ENCODE results near the gene IL2RG. TPM values are rescaled to one million over a fixed set of nuclear protein-coding genes. Genes with fewer than 3 reads are reported as not detected.

The IL2RG gene
- total and polyA plus RNA-seq, 10 of the 15 experiments (the other 5 are each of a cell fraction or from before 2014, with no cell fraction given) = 63.9 to 686 (median 183) TPM

DNA sequence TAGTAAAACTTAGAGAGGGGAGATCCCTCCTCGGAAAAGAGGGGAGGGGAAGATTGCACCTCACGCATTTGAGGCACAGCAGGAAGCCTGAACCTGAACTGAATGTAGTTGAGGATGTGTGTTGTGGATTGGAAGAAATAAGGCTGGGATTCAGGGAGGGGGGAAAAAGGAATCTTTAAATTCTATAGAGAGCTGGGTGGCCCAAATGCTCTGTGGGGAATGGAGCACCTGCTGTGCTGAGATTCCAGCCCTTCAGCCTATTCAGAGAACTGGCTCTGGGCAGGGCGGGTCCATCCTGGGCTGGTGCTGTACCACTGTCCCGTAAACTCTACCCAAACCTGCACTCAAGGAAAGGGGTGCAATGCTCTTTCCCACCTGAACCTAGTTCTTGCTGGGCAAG, 11.6 kb downstream of the IL2RG start:
- no peaks in the 10 kb centered on the region for H3K36me3 ChIP-seq (ENCODE audit: control insufficient read depth in 2 of 2, insufficient read depth in 2 of 2, low read length in 1 of 2)
- H3K9ac ChIP-seq (ENCODE audit: control insufficient read depth, insufficient read depth, low read length) = no peak overlapping the region
- ChIA-PET CTCF (interaction anchor here (0.5 to 5.2 kb wide), 8 partner anchors 10 to 130 kb away, joined by 3 to 82 read pairs (median 16); partner anchors contain the start of genes IL2RG and MED12), POLR2A (interaction anchor here (0.6 to 5.1 kb wide), 6 partner anchors 12 to 279 kb away, joined by 3 to 60 read pairs (median 4); partner anchors contain the start of gene IL2RG), SMC1A (ENCODE audit: uncharacterized antibody, unreplicated experiment) (interaction anchor here (0.8 to 6.2 kb wide), 10 partner anchors 12 to 184 kb away, joined by 3 to 46 read pairs (median 5); partner anchors contain the start of genes IL2RG, MED12 and NONO), RAD21 (ENCODE audit: unreplicated experiment) (interaction anchor here (0.8 to 2.7 kb wide), 9 partner anchors 12 to 184 kb away, joined by 3 to 29 read pairs (median 6); partner anchors contain the start of genes IL2RG, MED12, NLGN3 and NONO)
- intact Hi-C loops (cut with micrococcal nuclease; ENCODE audit: unreplicated experiment) = loop anchor here (10.0 kb wide), 1 partner anchor 185 kb away; the partner anchor contains the start of gene NONO
- ATAC-seq (no peak), FAIRE-seq (no peak), DNase-seq (ENCODE audit: low read depth, low spot score) (no peak)
- H3K9me3 ChIP-seq (replicated peaks; ENCODE audit: control insufficient read depth, insufficient read depth, low read length) = no peaks in the 10 kb centered on the region
- H3K79me2 ChIP-seq (ENCODE audit: control insufficient read depth, insufficient read depth, low read length) = no peaks in the 10 kb centered on the region
- no peak overlapping the region for H3K27ac ChIP-seq (ENCODE audit: control insufficient read depth, insufficient read depth)
- no peak overlapping the region for H3K4me3 ChIP-seq
- in situ Hi-C loops (cut with MboI) = no loop called here
- no peak overlapping the region for H3K4me2 ChIP-seq (ENCODE audit: control insufficient read depth, insufficient read depth)
- BruUV-seq (replicated peaks) = no TSS peak
- H3K4me1 ChIP-seq (ENCODE audit: control insufficient read depth, insufficient read depth, low read length) = peaks cover 3% of the 10 kb centered on the region; the same call in 1 of the 2 replicates
- no peaks in the 10 kb centered on the region for H4K20me1 ChIP-seq (ENCODE audit: control insufficient read depth, insufficient read depth)
- TF ChIP-seq NR2F1 (conservative IDR thresholded peaks at IDR 0.05) = no peak
- no peak for TF ChIP-seq CHD2 (IDR thresholded peaks at IDR 0.05; ENCODE audit: borderline replicate concordance, low read depth, low read length)
- no peak for TF ChIP-seq SMARCA5 (IDR thresholded peaks at IDR 0.05)
- TF ChIP-seq STAT3 (IDR thresholded peaks at IDR 0.05; ENCODE audit: low read depth, low read length) = no peak
- TF ChIP-seq SPI1 (IDR thresholded peaks at IDR 0.05; ENCODE audit: borderline replicate concordance, insufficient read depth, low read depth, low read length) = no peak
- TF ChIP-seq ZBTB33 (IDR thresholded peaks at IDR 0.05) = no peak
- no peak for TF ChIP-seq EGR1 (IDR thresholded peaks at IDR 0.05; ENCODE audit: borderline replicate concordance in 1 of 2, low read depth in 2 of 2, low read length in 2 of 2)
- no peak for TF ChIP-seq BCL11A (IDR thresholded peaks at IDR 0.05; ENCODE audit: low read depth, low read length)
- no peak for TF ChIP-seq FOXK2 (IDR thresholded peaks at IDR 0.05)
- TF ChIP-seq YBX1 (IDR thresholded peaks at IDR 0.05) = no peak
- no peak for TF ChIP-seq RUNX3 (IDR thresholded peaks at IDR 0.05; ENCODE audit: low read length)
- TF ChIP-seq ZNF687 (IDR thresholded peaks at IDR 0.05) = no peak
- TF ChIP-seq HCFC1 (IDR thresholded peaks at IDR 0.05; ENCODE audit: low read length) = no peak
- no peak for TF ChIP-seq ZNF24 (IDR thresholded peaks at IDR 0.05)
- H3K27me3 ChIP-seq (replicated peaks in 1 of 2; ENCODE audit: control insufficient read depth in 2 of 2, insufficient read depth in 2 of 2, low read length in 1 of 2) = no peaks in the 10 kb centered on the region
- no peak overlapping the region for H2AFZ ChIP-seq (ENCODE audit: control insufficient read depth, low read depth, low read length)
- WGBS (ENCODE audit: insufficient coverage, insufficient replicate concordance, low lambda C conversion rate, missing lambda C conversion rate) = 74% methylated on average over 4 of the region's 4 CpGs

Measured in GM12878 (cell line).